GM18907 (cell line): Measurements from ENCODE around the gene XPO6.

Source experiments
- ATAC-seq: cut with Tn5 transposase; IDR thresholded peaks from one replicate; pipeline ENCODE4 v1.9.1; 2021; ENCODE audit warnings: mild to moderate bottlenecking, moderate library complexity; ENCODE audit not compliant: unreplicated experiment

The XPO6 gene

DNA sequence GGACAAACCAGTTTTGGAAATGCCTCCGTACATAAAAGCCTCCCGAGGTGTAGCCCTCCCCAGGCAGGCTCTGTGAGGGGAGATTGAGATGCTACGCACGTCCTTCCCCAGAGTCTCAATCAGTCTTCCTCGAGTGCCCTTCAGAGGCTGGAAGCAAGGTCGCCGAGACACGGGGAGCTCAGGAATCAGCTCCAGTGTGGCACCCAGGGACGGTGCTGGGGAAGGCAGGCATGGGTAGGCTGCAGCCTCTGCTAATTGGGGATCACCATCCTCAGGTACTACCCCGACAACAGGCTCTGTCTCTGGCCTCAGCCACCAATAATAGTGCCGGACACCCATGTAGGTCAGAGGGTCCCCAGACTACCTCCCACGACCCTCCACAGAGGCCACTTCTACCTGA is 120.1 kb downstream of the XPO6 start:
- ATAC-seq, result no peak

- no peak for ATAC-seq
These were observed 121.0 kb downstream of the XPO6 start for GRCh38 chr16:28090646-28091377.

GRCh38 chr16:28089992-28090365 is 121.8 kb downstream of the XPO6 start:
- no peak for ATAC-seq

DNA sequence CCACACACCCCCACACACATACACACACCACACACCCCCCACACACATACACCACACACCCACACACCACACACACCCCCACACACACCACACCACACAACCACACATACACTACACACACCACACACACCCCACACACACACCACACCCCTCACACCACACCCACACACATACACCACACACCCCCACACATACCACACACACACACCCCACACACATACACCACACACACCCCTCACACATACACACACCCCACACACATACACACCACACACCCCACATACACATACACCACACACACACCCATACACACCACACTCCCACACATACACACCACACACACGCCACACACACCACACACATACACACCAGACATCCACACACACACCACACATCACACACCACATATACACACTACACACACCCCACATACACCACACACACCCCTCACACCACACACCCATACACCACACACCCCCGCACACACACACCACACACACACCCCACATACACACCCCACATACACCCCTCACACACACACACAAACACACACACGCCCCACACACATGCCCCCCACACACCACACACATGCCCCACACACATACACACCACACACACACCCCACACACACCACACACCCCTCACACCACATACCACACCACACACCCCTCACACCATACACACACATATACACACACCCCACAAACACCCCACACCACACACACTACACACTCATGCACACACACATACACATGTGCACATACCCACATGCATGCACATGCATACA is 122.4 kb downstream of the XPO6 start:
- no peak for ATAC-seq

DNA sequence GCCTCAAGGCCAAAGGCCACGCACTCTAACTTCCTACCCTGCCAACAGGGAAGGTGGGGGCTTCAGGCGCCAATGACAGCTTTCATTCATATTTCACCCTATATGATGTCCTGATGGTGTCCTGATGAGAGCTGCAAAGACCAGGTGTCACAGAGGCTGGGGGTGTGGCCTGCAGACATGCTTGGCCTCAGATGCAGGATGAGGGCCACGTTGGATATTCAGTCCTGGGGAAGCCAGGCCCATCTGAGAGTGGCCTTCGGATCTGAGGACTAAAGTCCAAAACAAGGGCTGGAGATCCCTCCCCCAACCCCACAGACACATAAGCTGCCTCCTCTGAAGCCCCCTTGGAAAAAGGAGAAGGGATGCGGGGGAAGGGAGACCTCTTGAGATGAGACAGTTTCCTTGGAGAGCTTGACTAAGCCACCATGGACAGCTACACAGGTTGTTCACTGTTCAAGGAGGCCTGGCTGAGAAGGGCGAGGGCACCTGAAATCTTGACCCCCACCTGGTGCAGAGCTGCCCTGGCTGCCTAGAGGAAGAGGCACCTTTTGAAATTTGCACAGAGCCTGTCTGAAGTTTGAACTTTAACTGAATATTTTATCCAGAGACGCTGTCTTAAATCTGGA is 124.0 kb downstream of the XPO6 start:
- ATAC-seq, result no peak

GRCh38 chr16:28087140-28087660 is 124.6 kb downstream of the XPO6 start:
- ATAC-seq, result no peak

DNA sequence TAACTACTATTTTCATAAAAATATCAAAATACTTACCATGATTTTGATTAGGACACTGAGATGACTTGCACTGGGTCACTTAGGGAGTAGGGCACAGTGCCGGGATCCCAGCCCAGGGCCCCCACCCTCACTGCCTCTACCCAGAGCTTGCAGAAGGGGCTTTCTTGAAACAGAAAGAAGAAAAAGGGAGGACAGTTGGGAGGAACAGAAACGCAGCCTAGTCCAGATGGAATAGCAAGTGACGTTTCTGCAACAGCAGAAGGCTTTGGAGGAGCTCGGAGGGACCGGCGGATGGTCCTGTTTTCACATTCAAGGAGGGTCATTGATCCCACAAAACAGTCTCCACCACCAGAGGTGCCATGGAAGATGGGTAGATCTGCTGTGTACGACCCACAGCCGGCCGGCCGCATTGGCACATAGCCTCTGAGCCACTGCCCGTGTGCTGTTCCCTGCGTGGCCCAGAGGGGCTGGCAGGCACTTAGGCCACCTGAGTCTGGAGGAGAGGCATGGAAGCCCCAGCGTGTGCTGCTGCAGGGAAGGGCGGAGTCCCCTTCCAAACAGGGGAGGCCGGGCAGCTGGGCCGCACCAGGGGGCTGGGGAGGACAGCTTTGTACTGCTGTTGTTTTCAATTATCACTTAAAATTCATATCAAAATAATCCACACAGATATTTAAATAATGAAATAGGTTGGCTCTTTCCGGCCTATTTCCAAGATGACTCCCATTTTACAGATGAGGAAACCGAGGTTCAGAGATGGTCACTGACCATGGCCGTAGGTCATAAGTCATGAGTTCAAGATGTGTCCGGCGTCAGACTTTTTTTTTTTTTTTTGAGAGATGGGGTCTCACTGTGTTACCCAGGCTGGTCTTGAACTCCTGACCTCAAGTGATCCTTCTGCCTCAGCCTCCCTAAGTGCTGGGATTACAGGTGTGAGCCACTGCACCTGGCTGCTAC is 125.3 kb downstream of the XPO6 start:
- ATAC-seq, result no peak

- no peak for ATAC-seq
These were observed 126.2 kb downstream of the XPO6 start for GRCh38 chr16:28085389-28086171.

DNA sequence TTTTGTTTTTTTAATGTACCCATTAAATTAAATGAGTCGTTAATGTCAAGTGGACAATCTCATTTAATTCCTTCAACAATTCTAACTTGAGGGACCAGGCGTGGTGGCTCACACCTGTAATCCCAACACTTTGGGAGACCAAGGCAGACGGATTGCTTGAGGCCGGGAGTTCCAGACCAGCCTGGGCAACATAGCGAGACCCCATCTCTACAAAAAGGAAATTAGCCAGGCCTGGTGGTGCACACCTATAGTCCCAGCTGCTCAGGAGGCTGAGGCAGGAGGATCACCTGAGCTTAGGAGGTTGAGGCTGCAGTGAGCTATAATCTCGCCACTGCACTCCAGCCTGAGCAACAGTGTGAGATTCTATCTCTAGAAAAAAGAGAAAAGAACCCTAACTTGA is 127.6 kb downstream of the XPO6 start:
- no peak for ATAC-seq

DNA sequence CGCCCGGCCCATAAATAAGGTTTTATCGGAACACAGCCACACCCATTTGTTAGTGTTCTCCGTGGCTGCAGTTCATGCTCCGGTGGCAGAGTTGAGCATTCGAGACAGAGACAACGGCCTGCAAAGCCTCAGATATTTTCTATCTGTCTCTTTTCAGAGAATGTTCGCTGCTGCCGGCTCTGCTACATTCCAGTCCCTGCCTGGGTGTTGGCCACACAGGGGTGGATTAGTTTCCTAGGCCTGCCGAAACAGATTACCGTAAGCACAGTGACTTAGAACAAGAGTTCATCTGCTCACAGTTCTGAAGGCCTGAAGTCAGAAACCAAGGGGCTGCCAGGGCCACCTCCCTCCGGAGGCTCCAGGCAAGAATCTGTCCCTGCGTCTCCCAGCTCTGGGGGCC is 129.1 kb downstream of the XPO6 start:
- no peak for ATAC-seq

- no peak for ATAC-seq
These were observed 130.3 kb downstream of the XPO6 start for GRCh38 chr16:28081391-28081968.

DNA sequence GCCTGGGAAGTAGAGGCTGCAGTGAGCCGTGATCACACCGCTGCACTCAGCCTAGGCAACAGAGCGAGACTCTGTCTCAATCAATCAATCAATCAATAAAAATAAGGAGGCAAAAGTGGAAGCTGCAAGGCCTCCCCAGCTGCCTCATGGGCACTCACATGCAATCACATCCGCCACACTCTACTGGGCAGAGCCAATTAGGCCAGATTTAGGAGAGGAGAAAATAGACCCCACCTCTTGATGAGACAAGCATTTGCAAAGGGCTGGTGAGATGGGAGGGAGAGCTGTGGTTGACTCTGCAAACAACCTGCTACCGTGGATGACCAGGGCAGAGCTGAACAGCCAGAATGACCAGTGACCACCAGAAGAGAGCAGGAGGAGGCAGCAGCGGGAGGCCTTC is 133.5 kb downstream of the XPO6 start:
- no peak for ATAC-seq

DNA sequence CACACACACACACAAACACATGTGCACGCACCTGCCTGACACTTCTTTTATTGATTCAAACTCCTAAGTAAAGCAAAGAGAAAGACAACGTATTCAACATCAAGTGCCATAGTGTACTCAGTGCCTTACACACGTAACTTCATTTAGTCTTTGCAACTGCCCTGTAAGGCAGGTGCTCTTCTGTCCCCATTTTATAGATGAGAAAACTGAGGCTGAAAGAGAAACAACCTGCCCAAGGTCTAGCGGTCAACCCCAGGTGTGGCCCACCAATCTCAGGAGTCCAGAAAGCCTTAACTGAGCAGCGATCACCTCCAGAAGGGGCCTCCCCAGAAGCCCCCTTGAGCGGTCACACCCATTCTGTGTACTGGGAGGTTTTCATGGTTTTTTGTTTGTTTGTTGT is 137.9 kb downstream of the XPO6 start:
- ATAC-seq, result no peak

DNA sequence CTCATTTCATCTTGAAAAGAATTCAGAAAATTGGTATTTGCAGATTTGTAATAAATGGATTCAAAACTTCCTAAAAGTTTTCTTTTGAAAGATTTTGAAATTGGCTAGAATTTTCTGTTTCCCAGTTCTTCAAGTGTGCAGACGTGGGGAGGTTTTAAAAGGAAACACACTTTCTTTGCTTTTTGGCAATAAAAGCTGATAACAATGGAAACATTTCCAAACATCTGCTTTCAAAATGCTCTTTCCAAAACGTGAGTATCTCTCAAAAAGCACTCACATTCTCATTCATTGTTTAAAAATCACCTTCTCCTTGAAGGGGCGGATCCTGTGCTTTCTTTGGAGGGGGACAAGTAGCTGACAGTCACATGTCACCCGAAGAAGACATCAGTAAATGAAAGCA is 139.7 kb downstream of the XPO6 start:
- no peak for ATAC-seq

GRCh38 chr16:28069971-28070794 is 141.6 kb downstream of the XPO6 start:
- ATAC-seq, result no peak

GRCh38 chr16:28068976-28069375 is 142.8 kb downstream of the XPO6 start:
- no peak for ATAC-seq

- no peak for ATAC-seq
These were observed 144.0 kb downstream of the XPO6 start for GRCh38 chr16:28067604-28068379.

- ATAC-seq, result no peak
These were observed 147.0 kb downstream of the XPO6 start for GRCh38 chr16:28064706-28065249.
